ENCODE measurements around the gene SLC25A31.

- no peak for TF ChIP-seq EZH2 (IDR thresholded peaks at IDR 0.05)
- TF ChIP-seq POLR2AphosphoS5 (IDR thresholded peaks at IDR 0.05; ENCODE audit: borderline replicate concordance, low read depth, low read length), result no peak
Measured at GRCh38 chr4:127775843-127776242, 45.6 kb downstream of the SLC25A31 start.

Measured in SK-N-MC (cell line).